Glomerular visceral epithelial cell (primary cell): ENCODE measurements around the gene USP3.

Source experiments
- DNase-seq: peaks from one replicate; pipeline ENCODE4 v3.0.0-alpha.2; 2016; ENCODE audit errors: extremely low spot score

Gene USP3

GRCh38 chr15:63497642-63498467, 6.5 kb upstream of the USP3 start:
- DNase-seq = no peak

DNA sequence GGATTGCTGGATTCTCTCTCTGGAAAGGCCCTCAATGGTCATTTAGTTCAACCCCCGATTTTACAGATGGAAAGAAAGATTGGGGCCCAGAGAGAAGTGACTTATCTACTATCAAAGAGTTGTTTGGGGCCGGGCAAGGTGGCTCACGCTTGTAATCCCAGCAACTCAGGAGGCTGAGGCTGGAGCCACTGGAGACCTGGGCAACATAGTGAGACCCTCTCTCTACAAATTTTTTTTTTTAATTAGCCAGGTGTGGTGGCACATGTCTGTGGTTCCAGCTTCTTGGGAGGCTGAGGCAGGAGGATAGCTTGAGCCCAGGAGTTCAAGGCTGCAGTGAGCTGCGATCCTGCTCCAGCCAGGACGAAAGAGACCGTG, 5.2 kb upstream of the USP3 start:
- DNase-seq = no peak

GRCh38 chr15:63499611-63500010, 4.8 kb upstream of the USP3 start:
- DNase-seq = no peak

GRCh38 chr15:63500265-63501250, 3.8 kb upstream of the USP3 start:
- peak; percentile 69 for DNase-seq

DNA sequence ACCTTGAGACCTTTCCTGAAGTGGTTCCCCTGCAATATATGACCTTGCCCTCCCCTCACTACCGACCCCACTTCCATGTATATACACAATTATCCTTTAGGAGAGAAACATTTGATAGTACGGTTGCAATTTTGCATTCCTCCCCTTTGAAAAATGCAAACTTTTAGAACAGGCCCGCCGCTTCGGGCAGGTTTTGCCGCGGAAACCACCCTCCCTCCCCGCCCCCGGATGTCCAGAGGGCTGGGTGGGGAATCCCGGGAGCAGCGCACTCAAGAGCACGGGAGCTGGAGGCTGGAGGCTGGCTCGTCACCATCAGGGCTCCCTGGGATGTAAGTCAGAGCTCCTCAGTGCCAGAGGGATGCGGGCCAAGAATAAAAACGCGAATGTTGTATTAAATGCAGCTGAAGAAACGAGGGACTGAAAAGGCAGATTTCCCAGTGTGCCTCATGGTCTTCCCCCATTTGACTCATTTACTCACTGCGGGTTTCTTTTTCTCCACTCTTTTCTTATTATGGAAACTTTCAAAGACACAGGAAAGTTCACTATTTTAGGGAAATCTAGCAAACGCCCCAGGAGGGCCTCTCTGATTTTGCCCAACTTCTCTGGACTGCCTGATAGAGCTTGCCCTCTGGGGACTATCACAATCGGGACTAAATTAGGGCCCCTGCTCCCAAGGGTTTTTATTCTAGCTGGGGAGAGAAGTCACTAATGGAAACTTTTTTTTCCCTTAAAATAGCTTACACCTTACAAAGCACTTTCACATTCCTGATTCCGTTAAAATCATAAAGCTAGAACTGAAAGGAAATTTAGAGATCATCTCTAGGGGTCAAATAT, 2.9 kb upstream of the USP3 start:
- DNase-seq = peak; percentile 83

DNA sequence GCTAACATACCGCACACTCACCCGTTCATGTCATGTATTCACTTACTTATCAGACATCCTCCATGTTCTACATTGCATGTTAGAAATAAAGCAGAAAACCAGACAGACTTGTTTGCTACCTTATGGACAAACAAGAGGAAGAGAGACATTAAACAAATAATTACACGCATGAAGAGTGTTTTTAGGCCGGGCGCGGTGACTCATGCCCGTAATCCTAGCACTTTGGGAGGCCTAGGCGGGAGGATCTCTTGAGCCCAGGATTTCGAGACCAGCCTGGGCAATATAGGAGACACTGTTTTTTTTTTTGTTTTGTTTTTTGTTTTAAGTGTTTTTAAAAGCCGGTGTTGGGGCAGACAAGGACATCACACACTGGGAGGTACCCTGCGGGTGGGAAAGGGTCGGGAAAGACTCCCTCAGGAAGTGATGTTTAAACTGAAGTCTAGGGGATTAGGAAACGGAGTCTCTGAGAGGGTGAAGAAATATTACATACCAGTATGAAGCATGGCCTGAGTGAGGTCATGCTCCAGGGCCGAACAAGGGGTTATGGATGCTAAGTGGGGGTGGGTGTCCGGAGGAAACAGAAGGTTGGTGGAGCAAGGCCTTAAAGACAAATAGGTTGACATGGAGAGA, 2.1 kb upstream of the USP3 start:
- no peak for DNase-seq

DNA sequence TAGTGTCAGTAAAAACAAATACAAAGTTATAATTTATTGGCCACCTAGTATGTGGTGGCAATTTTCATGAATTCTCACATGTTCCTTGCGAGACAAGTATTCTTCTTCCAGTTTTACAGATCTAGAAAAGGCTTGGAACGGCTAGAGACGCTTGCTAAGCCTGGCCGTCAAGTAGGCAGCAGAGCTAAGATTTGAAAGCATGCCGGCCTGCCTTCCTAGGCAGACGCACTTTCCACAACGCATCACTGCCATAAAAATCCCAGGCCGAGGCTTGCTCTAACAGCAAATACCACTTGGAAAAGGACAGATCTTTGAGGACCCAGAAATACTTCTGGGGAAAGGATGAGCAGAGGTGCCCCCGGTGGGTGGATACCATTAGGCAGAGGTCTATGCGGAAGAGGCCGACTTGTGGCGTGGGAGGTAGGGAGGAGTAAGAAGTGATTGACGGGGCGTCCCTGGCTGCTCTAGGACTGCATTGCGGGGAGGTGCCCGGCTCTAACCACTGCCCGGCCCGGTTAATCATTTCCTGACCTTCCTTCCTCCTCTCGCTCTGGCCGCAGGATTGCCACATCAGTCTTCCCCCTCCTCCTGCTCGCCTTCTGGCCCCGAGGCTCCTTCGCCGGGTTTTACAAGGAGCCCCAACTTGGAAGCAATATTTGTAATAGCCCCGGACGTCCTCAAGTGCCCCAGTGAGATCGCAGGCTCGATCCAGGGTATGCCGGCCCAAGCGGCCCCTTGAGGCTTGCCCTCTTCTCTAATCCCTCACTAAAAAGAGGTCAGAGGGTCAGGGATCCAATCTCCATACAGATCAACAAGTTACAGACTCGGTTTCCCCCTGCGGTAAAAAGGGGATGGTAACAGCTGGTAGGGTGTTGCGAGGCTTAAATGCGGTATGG, 1.3 kb upstream of the USP3 start:
- peak; percentile 99 for DNase-seq

- DNase-seq = peak; percentile 85
Observed at GRCh38 chr15:63503739-63504246, 600 bp upstream of the USP3 start.

- peak; percentile 61 for DNase-seq
Observed at GRCh38 chr15:63504979-63505841, 817 bp downstream of the USP3 start.

DNA sequence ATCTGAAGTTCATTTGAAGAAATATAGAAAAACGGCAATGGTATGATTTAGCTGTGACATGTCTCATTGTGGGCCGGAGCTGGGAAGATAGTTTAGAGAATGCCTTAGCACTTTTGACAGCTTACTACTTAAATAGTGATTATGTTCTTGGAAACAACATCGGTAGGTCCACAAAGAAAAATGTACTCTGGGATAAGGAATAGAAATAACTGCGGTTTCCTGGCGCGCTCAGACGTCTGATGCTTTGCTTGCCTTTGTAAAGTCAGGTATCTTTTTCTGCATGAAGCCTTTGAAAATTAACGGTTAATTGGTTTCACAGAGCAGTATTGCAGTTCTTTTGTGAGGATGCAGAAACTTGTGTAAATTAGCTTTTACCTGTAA, 1.4 kb downstream of the USP3 start:
- DNase-seq = no peak

DNA sequence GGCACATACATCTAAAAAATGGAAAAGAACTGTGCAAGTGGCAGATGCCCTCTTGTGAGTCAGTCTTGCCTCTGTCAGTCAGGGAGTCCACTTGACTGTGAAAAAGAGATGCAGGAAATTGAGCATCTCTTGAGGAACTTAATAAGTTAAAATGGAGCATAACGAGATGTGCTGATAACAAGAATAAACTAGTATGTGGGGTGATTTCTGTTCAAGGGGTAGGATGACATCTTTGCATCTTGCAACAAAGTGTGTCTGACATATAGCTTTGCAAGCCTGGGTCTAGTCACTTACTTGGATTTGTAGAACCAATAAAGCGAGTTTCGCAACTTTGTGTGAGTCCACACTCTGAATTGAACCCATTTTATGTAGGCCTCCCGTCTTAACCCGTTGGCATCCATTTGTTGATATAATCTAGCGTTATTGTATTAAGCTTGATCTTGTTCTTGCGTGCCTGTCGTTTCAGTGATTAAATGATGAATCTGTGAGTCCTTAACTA, 2.2 kb downstream of the USP3 start:
- no peak for DNase-seq

- no peak for DNase-seq
Observed at GRCh38 chr15:63507878-63508818, 3.8 kb downstream of the USP3 start.

- DNase-seq = no peak
Observed at GRCh38 chr15:63509056-63509954, 4.9 kb downstream of the USP3 start.

DNA sequence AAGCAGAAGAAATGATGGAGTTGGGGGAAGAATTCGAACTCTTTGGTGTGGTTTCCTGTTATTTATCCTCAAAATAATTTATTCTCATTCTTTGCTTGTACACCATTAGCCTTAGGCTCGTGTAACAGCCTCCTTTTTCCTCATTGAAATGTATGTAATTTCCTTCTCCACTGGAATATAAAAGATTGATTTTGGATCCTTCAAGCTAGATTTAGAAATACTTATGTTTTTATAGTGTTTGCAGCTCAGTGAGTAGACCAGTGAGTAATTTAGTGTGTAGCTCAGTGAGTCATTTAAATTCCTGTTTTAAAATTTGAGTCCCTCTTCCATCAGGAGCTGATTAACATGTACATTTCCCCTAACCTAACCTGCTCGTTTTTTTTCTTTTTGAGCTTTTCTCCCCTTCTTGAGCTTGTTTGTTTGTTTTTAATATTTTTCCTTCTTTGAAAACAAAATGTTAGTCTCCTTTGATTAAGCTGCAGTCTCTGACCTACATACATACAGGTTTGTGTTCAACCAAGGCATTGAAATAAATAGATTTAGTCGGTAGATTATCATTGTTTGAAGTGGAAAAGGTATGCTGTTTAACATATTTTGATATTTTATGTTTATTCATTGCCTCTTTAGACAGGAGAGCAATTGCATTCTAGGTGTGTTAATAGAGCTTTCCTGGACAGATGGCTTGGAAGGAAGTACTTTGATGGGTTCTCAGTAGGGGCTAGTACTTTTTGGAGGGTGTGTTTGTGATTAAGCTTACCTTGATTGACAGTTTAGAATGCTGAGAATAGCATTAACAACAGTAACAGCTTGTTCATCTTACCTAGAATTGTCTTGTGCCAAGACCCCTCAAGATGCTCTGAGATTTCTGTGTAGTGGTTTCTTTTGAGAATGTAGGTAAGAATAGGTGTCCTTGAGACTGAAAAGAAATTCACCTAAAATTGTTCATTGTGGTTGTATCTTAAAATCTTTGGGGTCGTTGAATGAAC, 5.9 kb downstream of the USP3 start:
- peak; percentile 38 for DNase-seq

DNA sequence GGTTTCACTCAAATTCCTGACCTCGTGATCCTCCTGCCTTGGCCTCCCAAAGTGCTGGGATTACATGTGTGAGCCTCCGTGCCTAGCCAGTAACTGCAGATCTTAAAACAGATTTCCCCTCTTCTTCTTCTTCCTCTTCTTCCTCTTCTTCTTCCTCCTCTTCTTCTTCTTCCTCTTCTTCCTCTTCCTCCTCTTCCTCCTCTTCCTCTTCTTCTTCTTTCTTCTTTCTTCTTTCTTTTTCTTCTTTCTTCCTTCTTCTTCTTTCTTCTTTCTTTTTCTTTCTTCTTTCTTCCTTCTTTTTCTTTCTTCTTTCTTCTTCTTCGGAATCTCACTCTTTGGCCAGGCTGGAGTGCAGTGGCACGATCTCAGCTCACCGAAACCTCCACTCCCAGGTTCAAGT, 7.8 kb downstream of the USP3 start:
- no peak for DNase-seq

- no peak for DNase-seq
Observed at GRCh38 chr15:63513271-63513670, 8.9 kb downstream of the USP3 start.
